A172 (cell line): ENCODE measurements around the gene DDX3Y. TPM values are rescaled to one million over a fixed set of nuclear protein-coding genes. Genes with fewer than 3 reads are reported as not detected.

Source experiments
- DNase-seq: peaks from one replicate; pipeline ENCODE4 v3.0.0-alpha.2; 2015; ENCODE audit warnings: low spot score
- total RNA-seq: library from RNA; depleted of rRNA; stranded (reverse); fragments of >200 nt; shearing (Covaris generic); gene quantifications from 2 replicates; pipeline ENCODE4 v1.2.3, GENCODE V29; 2014; rRNA removed

Gene DDX3Y
- total RNA-seq: 61.8 and 63.5 TPM in 2 replicates

GRCh38 chrY:12904618-12905516 lies at the start of gene DDX3Y:
Gene DDX3Y (plus strand): TSS chrY:12904868. CDS start chrY:12904937, 69 bp downstream.
- peak; percentile 96 for DNase-seq

DNA sequence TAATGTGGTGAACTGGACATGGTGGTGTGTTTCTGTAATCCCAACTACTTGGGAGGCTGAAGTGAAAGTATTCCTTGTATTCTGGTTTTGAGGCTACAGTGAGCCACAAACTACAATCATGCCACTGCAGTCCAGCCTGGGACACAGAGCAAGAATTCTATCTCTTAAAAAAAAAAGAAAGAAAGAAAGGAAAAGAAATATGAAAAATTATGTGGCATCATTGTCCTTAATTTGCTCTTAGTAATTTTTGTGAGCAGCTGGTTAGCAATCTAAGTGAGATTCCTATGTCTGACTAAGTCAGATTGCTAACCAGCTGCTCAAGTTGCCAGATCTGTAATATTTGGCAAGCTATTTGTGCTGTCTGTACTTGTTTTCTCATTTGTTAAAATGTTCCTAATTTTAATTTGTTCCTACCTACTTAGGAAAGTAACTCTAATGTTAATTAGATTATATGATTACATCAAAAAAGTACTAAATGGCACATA lies 48.8 kb upstream of the DDX3Y start:
- no peak for DNase-seq

DNA sequence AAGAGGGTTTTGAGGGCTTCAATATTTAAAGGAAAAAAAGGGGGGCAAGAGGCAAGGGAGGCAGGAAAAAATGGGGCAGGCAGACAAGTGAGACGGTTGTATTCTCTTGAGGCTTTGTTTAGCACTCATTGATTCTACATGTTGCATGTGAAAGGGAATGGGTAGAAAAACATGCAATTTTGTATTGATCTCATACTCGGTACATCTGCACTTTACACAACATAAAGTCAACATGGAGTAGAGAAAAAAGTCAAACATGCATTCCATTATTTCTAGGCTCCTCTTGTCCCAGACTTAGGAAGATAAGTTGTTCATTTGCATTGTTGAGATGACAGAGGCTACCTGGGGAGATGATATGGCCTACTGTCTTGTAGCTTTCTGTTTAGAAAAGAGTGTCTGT lies 36.7 kb upstream of the DDX3Y start:
- DNase-seq: no peak

DNA sequence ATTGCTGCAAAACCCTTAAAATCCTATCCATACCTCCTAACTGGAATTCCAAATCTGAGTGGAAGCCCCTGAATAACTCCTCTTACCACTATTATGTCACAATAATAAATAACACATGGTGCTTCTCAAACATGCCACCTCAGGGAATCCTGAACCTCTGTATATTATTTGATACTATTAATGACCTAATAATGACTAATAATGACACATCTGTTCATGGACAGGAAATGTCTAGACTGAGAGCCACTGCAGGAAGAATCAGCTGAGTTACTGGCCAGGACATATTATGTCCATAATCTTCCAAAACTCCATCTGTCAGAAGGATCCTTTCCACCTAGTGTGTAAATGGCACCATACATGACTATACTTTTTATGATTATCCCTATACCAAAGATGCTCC lies 7.7 kb upstream of the DDX3Y start:
- DNase-seq: no peak

DNA sequence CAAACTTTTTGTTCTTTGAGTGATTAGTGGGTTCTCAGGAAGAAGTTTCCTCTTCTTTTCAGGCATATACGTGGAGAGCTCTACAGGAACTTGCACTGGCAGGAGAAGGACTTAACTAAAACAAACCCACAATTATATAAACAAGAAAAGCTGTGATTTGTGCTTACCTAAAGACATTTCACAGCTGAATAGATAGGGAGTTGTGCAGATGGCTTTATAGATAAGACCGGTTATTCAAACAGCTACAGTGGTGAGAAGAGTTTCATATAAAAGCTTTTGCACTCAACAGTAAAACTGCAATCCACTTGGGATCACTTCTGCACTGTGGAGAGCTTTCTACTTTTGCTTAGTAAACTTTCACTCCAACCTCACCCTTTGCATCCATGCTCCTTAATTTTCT lies 6.1 kb upstream of the DDX3Y start:
- DNase-seq: no peak

DNA sequence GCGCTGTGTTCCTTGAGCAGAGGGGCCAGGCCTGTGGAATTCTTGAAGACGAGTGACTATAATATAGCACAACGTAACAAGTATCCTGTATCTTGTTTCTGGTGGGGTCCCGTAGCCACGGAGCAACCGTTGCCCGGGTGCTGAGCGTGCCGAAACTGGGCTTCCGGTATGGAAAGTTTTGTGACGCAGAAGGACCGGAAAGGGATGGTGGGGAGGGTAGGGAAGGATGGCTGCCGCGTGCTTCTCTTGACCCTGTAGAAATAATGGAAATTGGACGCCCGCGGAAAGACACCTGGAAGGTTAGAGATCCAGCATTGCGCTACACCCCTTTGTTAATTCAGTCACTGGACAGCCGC lies 827 bp downstream of the DDX3Y start:
- DNase-seq: peak; percentile 57

DNA sequence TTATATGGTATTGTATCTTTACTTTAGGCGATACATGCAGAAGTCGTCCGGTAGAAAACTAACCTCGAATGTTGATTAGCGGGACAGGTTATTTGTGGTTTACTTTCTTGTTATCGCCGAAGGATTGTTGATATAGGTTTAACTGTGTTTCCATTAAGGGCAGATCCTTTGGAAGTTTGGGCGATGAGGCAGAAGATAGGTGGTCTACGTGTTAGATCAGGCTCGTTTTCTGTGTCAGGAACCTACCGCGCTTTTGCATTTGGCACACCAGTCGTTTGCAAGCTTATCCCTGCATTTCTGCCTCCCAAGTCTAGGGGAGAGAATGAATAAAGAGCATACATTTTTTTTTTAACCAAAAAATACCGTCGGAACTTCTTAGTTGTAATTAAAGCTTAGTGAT lies 1.2 kb downstream of the DDX3Y start:
- DNase-seq: peak; percentile 3

- no peak for DNase-seq
These were observed 8.9 kb downstream of the DDX3Y start for GRCh38 chrY:12913541-12913940.

GRCh38 chrY:12928043-12928442 lies 23.4 kb downstream of the DDX3Y start:
- peak; percentile 0 for DNase-seq

GRCh38 chrY:12941725-12942687 lies 37.3 kb downstream of the DDX3Y start:
- DNase-seq: no peak

Other genes with a start within 250 kb of the DDX3Y start
- 15.0 and 18.0 TPM in 2 replicates for gene USP9Y, start 203.6 kb upstream of the DDX3Y start, total RNA-seq